Measurements from ENCODE around the gene BHLHA9.

BHLHA9 gene

GRCh38 chr17:1315891-1316403 lies 45.7 kb downstream of the BHLHA9 start:
- TF ChIP-seq USF1 (IDR thresholded peaks at IDR 0.05) (no peak), FOXM1 (IDR thresholded peaks at IDR 0.05; ENCODE audit: borderline replicate concordance, low read depth) (no peak), RAD21 (IDR thresholded peaks at IDR 0.05; ENCODE audit: low read depth) (no peak), TEAD4 (IDR thresholded peaks at IDR 0.05) (no peak), REST (IDR thresholded peaks at IDR 0.05; ENCODE audit: low read depth) (no peak), ZBTB7A (IDR thresholded peaks at IDR 0.05; ENCODE audit: low read depth) (no peak), TAF1 (IDR thresholded peaks at IDR 0.05; ENCODE audit: low read depth) (no peak), TCF12 (IDR thresholded peaks at IDR 0.05; ENCODE audit: low read depth) (no peak), EGR1 (IDR thresholded peaks at IDR 0.05) (no peak), YY1 (IDR thresholded peaks at IDR 0.05; ENCODE audit: low read depth) (no peak), NFIC (IDR thresholded peaks at IDR 0.05) (no peak), CEBPB (IDR thresholded peaks at IDR 0.05) (no peak), MAX (IDR thresholded peaks at IDR 0.05) (no peak), EP300 (IDR thresholded peaks at IDR 0.05; ENCODE audit: borderline replicate concordance) (no peak), CREB1 (IDR thresholded peaks at IDR 0.05; ENCODE audit: low read depth) (no peak)
